Type B pancreatic cell (in vitro differentiated cells): ENCODE data around the gene ACSF2. TPM values are rescaled to one million over a fixed set of nuclear protein-coding genes. Genes with fewer than 3 reads are reported as not detected.

ENCODE experiments used
- DNase-seq: peaks from one replicate; pipeline ENCODE4 v3.0.0; 2021; ENCODE audit warnings: mixed read lengths; ENCODE audit not compliant: unreplicated experiment; ENCODE audit errors: extremely low spot score
- H3K27ac Mint-ChIP-seq: 2 replicates; pipeline ENCODE4 v1.8.0; 2021; ENCODE audit warnings: mild to moderate bottlenecking, mixed read lengths
- H3K27me3 Mint-ChIP-seq: 2 replicates; pipeline ENCODE4 v1.8.0; 2021; ENCODE audit warnings: mixed read lengths
- H3K36me3 Mint-ChIP-seq: 2 replicates; pipeline ENCODE4 v1.8.0; 2021; ENCODE audit warnings: mixed read lengths
- H3K4me1 Mint-ChIP-seq: one replicate; pipeline ENCODE4 v1.8.0; 2021; ENCODE audit warnings: mixed read lengths; ENCODE audit not compliant: unreplicated experiment
- H3K4me3 Mint-ChIP-seq: 2 replicates; pipeline ENCODE4 v1.8.0; 2021; ENCODE audit warnings: mild to moderate bottlenecking, mixed read lengths
- H3K9me3 Mint-ChIP-seq: 2 replicates; pipeline ENCODE4 v1.8.0; 2021; ENCODE audit warnings: mixed read lengths
- CTCF ChIP-seq: fragments of 200-600 bp; sonication (generic); conservative IDR thresholded peaks from 2 replicates; pipeline ENCODE4 v1.5.0; 2021; ENCODE audit warnings: antibody characterized with exemption, mild to moderate bottlenecking
- total RNA-seq: library from RNA; stranded (reverse); gene quantifications from 2 replicates; pipeline ENCODE4 v1.2.1, GENCODE V29; 2021; ENCODE audit warnings: low replicate concordance

Gene ACSF2
- total RNA-seq, 1 donor from 2014 or later: 57.3 TPM

GRCh38 chr17:50478391-50479381 lies 52.7 kb downstream of the ACSF2 start, which contains the start of gene RSAD1:
Gene RSAD1, plus strand, starts transcription at chr17:50478860. Its CDS starts 25 bp downstream, at chr17:50478885.
- Mint-ChIP-seq H3K27me3 (peaks cover 10% of the 10 kb centered on the region), H3K4me1 (peaks cover 14% of the 10 kb centered on the region), H3K9me3 (no peaks in the 10 kb centered on the region), H3K4me3 (peak within 1 kb of the TSS; percentile 91), H3K36me3 (peaks cover 4% of the 10 kb centered on the region), H3K27ac (peak within 1 kb of the TSS; percentile 92)
- peak; percentile 93 for DNase-seq
- TF ChIP-seq CTCF: peak; percentile 93

DNA sequence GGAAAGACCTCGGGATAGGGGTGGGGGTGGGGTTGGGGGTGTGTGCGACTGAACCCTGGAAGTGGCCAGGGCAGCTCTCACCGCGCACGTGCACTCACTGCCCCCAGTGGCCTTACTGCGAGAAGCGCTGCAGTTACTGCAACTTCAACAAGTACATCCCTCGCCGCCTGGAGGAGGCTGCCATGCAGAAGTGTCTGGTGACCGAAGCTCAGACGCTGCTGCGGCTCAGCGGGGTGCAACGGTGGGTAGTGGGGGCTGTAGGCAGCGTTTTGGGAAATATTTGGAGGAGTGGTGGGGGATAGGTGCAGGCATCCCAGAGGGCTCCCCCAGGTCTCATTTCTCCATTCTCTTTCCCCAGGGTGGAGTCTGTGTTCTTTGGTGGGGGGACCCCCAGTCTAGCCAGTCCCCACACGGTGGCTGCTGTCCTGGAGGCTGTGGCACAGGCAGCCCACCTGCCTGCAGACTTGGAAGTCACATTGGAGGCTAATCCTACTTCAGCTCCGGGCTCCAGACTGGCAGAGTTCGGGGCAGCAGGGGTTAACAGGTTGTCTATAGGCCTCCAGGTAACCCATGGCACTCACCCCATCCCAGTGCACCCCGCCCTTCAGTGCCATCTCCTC lies 53.6 kb downstream of the ACSF2 start:
- peak overlapping the region; percentile 81 for H3K27ac Mint-ChIP-seq
- no peaks in the 10 kb centered on the region for H3K9me3 Mint-ChIP-seq

GRCh38 chr17:50480142-50480764 lies 54.2 kb downstream of the ACSF2 start:
- no peak for DNase-seq
- H3K9me3 Mint-ChIP-seq: no peaks in the 10 kb centered on the region
- peaks cover 10% of the 10 kb centered on the region for H3K27me3 Mint-ChIP-seq
- H3K27ac Mint-ChIP-seq: no peak overlapping the region
- TF ChIP-seq CTCF: no peak
- peaks cover 14% of the 10 kb centered on the region for H3K4me1 Mint-ChIP-seq
- H3K36me3 Mint-ChIP-seq: peaks cover 4% of the 10 kb centered on the region
- peak overlapping the region; percentile 91 for H3K4me3 Mint-ChIP-seq

More for the DNA sequence above, 53.6 kb downstream of the ACSF2 start:
- peak; percentile 76 for TF ChIP-seq CTCF
- peak; percentile 83 for DNase-seq
- H3K27me3 Mint-ChIP-seq: peaks cover 10% of the 10 kb centered on the region
- peak overlapping the region; percentile 91 for H3K4me3 Mint-ChIP-seq
- peaks cover 4% of the 10 kb centered on the region for H3K36me3 Mint-ChIP-seq
- H3K4me1 Mint-ChIP-seq: peaks cover 14% of the 10 kb centered on the region

DNA sequence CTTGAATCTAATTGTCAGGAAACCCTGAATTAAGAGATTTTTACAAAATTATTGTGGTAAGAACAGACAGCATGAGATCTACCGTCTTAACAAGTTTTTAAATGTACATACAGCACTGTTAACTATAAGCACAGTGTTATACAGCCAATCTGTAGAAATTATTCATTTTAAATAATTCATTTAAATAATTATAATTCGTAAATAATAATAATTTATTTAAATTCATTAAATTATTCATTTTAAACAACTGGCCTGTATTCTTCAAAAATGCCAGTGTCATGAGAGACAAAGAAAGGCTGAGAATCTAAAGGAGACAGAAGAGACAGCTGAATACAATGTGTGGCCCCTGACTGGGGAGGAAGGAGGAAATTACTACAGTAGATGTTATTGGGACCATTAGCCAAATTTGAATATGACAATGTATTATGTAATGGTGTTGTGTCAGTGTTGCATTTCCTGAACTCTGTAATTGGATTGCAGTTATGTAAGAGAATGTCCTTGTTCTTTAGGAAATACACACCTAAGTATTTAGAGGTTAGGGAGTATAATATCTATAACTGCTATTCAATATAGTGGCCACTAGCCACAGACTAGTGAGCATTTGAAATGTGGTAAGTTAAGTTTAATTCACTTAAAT lies 55.0 kb downstream of the ACSF2 start:
- no peak for DNase-seq
- Mint-ChIP-seq H3K4me3 (peak overlapping the region; percentile 34), H3K27me3 (peaks cover 10% of the 10 kb centered on the region), H3K36me3 (peaks cover 7% of the 10 kb centered on the region), H3K9me3 (no peaks in the 10 kb centered on the region), H3K4me1 (peaks cover 14% of the 10 kb centered on the region), H3K27ac (no peak overlapping the region)
- no peak for TF ChIP-seq CTCF

GRCh38 chr17:50481648-50482047 lies 55.6 kb downstream of the ACSF2 start:
- Mint-ChIP-seq H3K27ac (no peak overlapping the region), H3K36me3 (peaks cover 7% of the 10 kb centered on the region), H3K4me3 (no peak overlapping the region), H3K4me1 (peaks cover 14% of the 10 kb centered on the region), H3K27me3 (peaks cover 5% of the 10 kb centered on the region), H3K9me3 (no peaks in the 10 kb centered on the region)
- no peak for DNase-seq
- TF ChIP-seq CTCF: no peak
